NCI-H526 treated with DMSO at 0.1 percent for 48 hours (cell line): Measurements from ENCODE around the gene PCDHB7.
"Not testable (repeated sequence)": the region's sequence is repeated elsewhere in the genome, so short reads cannot be mapped to it uniquely, and the experiment has no call there.

Experiments
- DNase-seq: peaks from one replicate; lab custom pipeline; 2025; lab: John Stamatoyannopoulos, UW

The PCDHB7 gene

DNA sequence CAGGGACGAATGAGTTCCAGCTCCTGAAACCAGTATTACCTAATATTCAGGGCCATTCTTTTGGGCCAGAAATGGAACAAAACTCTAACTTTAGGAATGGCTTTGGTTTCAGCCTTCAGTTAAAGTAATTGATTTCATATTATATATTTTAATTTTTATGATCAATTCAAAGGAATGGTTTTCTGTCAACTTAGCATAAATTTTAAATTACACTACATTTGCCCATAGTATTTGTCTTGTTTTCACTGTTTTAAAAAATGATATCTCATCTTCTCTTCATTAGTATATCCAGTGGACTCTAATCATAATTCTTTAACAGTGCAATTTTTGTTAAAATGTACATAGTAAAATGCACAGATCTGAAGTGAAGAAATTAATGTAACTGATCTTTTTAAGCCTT, 7.9 kb downstream of the PCDHB7 start:
- DNase-seq = no peak

DNA sequence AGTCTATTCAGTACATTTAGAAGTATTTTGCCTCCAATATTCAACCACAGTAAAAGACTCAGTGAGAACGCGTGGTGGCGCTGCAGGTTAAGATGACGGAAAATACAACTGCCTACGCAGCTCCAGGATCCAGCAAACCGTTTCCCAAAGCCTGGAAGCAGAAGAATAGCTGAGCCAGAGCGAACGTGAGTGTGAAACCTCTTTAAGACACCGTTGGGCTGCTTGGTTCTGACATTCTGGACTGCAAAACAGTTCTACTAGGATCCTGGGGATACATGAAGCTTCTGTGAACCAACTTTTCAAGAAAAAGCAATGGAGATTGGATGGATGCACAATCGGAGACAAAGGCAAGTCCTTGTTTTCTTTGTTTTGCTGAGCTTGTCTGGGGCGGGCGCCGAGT, 9.8 kb downstream of the PCDHB7 start, which contains the start of gene PCDHB16:
Gene PCDHB16, plus strand, starts transcription at position 140 of the 400 bp plus-strand sequence. Its CDS starts 173 bp downstream, at position 313.
- DNase-seq = peak; percentile 54

DNA sequence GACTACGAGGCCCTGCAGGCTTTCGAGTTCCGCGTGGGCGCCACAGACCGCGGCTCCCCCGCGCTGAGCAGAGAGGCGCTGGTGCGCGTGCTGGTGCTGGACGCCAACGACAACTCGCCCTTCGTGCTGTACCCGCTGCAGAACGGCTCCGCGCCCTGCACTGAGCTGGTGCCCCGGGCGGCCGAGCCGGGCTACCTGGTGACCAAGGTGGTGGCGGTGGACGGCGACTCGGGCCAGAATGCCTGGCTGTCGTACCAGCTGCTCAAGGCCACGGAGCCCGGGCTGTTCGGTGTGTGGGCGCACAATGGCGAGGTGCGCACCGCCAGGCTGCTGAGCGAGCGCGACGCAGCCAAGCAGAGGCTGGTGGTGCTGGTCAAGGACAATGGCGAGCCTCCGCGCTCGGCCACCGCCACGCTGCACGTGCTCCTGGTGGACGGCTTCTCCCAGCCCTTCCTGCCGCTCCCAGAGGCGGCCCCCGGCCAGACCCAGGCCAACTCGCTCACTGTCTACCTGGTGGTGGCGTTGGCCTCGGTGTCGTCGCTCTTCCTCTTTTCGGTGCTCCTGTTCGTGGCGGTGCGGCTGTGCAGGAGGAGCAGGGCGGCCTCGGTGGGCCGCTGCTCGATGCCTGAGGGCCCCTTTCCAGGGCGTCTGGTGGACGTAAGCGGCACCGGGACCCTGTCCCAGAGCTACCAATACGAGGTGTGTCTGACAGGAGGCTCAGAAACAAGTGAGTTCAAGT, 11.8 kb downstream of the PCDHB7 start:
- not testable (repeated sequence) for DNase-seq

DNA sequence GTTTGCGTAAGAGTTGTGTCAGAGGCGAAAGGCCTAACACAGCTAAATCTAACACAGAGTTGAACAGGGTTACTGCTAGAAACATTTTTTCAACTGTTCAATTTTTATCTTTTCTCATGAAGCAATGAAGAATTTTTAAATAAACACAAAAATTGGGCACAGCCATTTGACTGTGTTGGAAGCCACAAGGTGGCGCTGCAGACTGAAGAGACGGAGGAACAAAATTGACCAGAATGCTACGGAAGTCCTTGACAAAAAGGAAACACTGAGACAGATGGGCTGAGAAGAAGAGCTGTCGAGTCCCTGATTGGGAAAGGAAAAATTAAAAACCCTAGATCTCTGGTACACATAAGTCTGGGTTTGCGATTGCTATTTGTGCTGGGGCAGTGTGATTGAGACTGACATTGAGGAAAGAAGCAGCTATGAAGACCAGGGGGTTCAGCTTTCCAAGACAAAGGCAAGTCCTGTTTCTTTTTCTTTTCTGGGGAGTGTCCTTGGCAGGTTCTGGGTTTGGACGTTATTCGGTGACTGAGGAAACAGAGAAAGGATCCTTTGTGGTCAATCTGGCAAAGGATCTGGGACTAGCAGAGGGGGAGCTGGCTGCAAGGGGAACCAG, 14.6 kb downstream of the PCDHB7 start, which contains the start of gene PCDHB9:
Gene PCDHB9, plus strand, starts transcription at position 265 of the 616 bp plus-strand sequence. Its CDS starts 158 bp downstream, at position 423.
- DNase-seq = peak; percentile 15

DNA sequence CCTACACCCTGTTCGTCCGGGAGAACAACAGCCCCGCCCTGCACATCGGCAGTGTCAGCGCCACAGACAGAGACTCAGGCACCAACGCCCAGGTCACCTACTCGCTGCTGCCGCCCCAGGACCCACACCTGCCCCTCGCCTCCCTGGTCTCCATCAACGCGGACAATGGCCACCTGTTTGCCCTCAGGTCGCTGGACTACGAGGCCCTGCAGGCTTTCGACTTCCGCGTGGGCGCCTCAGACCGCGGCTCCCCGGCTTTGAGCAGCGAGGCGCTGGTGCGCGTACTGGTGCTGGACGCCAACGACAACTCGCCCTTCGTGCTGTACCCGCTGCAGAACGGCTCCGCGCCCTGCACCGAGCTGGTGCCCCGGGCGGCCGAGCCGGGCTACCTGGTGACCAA, 16.2 kb downstream of the PCDHB7 start:
- DNase-seq = not testable (repeated sequence)

DNA sequence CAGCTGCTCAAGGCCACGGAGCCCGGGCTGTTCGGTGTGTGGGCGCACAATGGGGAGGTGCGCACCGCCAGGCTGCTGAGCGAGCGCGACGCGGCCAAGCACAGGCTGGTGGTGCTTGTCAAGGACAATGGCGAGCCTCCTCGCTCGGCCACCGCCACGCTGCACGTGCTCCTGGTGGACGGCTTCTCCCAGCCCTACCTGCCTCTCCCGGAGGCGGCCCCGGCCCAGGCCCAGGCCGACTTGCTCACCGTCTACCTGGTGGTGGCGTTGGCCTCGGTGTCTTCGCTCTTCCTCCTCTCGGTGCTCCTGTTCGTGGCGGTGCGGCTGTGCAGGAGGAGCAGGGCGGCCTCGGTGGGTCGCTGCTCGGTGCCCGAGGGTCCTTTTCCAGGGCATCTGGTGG, 16.7 kb downstream of the PCDHB7 start:
- not testable (repeated sequence) for DNase-seq

DNA sequence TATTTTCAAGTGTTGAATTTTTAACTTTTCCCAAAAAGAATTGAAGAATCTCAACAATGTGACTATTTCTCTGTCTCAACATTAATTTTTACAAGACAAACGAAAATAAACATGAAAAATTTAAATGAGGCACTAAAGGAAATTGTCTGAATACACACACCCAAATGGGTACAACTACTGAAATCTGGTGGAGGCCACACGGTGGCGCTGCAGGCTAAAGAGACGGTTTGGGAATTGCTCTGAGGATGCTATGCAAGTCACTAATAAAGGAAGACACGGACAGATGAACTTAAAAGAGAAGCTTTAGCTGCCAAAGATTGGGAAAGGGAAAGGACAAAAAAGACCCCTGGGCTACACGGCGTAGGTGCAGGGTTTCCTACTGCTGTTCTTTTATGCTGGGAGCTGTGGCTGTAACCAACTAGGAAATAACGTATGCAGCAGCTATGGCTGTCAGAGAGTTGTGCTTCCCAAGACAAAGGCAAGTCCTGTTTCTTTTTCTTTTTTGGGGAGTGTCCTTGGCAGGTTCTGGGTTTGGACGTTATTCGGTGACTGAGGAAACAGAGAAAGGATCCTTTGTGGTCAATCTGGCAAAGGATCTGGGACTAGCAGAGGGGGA, 19.8 kb downstream of the PCDHB7 start, which contains the start of gene PCDHB10:
Gene PCDHB10, plus strand, starts transcription at position 244 of the 616 bp plus-strand sequence. Its CDS starts 200 bp downstream, at position 444.
- no peak for DNase-seq

DNA sequence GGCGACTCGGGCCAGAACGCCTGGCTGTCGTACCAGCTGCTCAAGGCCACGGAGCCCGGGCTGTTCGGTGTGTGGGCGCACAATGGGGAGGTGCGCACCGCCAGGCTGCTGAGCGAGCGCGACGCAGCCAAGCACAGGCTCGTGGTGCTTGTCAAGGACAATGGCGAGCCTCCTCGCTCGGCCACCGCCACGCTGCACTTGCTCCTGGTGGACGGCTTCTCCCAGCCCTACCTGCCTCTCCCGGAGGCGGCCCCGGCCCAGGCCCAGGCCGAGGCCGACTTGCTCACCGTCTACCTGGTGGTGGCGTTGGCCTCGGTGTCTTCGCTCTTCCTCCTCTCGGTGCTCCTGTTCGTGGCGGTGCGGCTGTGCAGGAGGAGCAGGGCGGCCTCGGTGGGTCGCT, 21.9 kb downstream of the PCDHB7 start:
- not testable (repeated sequence) for DNase-seq

DNA sequence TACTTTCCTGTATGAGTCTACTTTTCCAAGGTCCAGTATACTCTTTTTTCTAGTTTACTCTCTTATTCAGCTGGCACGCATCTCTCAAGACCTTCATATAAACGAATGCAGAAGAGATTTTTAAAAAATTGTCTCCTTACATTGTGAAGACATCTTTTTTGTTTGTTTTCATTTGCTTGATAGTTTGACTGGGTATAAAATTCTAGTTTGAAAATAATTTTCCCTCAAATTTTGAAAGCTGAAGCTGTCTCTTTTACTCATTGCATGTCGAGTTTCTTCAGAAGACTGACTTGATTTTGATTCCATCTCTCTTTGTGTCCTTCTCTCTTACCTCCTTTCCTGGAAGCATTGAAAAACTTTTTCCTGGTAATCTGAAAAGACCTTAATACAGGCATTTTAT, 23.9 kb downstream of the PCDHB7 start:
- no peak for DNase-seq

DNA sequence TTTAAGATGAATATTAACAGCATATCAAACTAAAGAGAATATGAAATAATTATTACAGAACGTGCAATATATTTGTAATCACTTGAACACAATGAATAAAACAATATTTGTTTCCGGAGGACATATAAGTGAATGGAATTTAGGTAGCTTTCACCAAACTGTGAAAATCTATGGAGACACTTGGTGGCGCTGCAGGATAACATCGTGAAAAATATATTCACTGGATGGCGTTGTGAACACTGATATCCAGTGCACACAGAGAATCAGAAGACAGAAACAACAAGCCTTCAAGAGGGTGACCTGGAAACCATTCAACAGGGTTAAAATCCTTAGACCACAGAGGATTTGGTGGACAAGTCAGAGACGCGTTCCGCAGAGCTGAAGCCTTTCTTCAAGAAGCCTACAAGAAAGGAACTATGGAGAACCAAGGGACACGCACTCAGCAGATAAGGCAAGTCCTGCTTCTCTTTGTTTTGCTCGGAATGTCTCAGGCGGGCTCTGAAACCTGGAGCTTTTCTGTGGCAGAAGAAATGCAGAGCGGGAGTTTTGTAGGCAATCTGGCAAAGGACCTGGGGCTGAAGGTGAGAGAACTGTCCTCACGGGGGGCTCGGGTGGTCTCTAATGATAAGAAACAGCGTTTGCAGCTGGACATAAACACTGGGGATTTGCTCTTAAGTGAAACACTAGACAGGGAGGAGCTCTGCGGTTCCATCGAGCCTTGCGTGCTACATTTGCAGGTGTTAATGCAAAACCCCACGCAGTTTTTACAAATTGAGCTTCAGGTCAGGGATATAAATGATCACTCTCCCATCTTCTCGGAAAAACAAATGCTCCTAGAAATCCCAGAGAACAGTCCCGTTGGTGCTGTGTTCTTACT, 27.2 kb downstream of the PCDHB7 start, which contains the start of gene PCDHB11:
Gene PCDHB11, plus strand, starts transcription at position 269 of the 877 bp plus-strand sequence. Its CDS starts 148 bp downstream, at position 417.
- DNase-seq = peak; percentile 31

DNA sequence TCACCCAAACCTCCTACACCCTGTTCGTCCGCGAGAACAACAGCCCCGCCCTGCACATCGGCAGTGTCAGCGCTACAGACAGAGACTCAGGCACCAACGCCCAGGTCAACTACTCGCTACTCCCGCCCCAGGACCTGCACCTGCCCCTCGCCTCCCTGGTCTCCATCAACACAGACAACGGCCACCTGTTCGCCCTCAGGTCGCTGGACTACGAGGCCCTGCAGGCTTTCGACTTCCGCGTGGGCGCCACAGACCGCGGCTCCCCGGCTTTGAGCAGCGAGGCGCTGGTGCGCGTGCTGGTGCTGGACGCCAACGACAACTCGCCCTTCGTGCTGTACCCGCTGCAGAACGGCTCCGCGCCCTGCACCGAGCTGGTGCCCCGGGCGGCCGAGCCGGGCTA, 28.7 kb downstream of the PCDHB7 start:
- not testable (repeated sequence) for DNase-seq

DNA sequence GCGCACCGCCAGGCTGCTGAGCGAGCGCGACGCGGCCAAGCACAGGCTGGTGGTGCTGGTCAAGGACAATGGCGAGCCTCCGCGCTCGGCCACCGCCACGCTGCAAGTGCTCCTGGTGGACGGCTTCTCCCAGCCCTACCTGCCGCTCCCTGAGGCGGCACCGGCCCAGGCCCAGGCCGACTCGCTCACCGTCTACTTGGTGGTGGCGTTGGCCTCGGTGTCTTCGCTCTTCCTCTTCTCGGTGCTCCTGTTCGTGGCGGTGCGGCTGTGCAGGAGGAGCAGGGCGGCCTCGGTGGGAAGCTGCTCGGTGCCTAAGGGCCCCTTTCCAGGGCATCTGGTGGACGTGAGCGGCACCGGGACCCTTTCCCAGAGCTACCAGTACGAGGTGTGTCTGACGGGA, 29.2 kb downstream of the PCDHB7 start:
- not testable (repeated sequence) for DNase-seq

DNA sequence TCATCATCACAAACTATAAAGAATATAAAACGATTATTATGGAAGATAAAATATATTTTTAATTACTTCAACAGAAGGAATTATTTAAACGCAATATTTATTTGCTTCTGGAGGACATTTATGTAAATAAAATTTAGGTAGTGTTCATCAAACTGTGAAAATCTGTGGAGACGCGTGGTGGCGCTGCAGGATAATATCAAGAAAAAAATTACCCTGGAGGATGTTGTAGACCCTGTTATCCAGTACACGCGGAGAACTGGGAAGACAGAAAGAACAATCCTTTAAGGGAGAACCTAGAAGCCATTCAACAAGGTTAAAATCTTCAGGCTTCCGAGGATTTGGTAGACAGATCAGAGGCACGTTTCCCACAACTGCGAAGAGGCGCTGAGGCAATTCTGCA, 36.0 kb downstream of the PCDHB7 start, which contains the start of gene PCDHB12:
Gene PCDHB12, plus strand, starts transcription at position 242 of the 400 bp plus-strand sequence. CDS start 189 bp downstream, outside the sequence.
- peak; percentile 5 for DNase-seq

DNA sequence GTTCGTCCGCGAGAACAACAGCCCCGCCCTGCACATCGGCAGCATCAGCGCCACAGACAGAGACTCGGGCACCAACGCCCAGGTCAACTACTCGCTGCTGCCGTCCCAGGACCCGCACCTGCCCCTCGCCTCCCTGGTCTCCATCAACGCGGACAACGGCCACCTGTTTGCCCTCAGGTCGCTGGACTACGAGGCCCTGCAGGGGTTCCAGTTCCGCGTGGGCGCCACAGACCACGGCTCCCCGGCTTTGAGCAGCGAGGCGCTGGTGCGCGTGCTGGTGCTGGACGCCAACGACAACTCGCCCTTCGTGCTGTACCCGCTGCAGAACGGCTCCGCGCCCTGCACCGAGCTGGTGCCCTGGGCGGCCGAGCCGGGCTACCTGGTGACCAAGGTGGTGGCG, 37.8 kb downstream of the PCDHB7 start:
- not testable (repeated sequence) for DNase-seq

DNA sequence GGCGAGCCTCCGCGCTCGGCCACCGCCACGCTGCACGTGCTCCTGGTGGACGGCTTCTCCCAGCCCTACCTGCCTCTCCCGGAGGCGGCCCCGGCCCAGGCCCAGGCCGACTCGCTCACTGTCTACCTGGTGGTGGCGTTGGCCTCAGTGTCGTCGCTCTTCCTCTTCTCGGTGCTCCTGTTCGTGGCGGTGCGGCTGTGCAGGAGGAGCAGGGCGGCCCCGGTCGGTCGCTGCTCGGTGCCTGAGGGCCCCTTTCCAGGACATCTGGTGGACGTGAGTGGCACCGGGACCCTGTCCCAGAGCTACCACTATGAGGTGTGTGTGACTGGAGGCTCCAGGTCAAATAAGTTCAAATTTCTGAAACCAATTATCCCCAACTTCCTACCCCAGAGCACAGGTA, 38.4 kb downstream of the PCDHB7 start:
- not testable (repeated sequence) for DNase-seq

DNA sequence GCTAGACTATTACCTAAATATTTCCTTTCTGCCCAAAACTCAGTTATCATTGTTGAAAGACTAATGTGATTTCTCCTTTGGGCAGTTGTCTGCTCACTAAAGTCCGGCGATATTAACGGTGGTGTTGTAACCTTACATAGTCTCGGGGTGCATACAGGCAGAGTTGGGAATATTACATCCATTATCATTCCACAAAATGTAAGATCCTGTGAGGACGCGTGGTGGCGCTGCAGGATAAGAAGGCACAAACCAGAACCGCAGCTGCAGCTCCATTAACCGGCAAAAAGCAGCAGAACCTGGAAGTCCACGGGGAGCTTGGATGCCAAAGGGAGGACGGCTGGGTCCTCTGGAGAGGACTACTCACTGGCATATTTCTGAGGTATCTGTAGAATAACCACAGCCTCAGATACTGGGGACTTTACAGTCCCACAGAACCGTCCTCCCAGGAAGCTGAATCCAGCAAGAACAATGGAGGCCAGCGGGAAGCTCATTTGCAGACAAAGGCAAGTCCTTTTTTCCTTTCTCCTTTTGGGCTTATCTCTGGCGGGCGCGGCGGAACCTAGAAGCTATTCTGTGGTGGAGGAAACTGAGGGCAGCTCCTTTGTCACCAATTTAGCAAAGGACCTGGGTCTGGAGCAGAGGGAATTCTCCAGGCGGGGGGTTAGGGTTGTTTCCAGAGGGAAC, 41.4 kb downstream of the PCDHB7 start, which contains the start of gene PCDHB13:
Gene PCDHB13, plus strand, starts transcription at position 264 of the 684 bp plus-strand sequence. Its CDS starts 205 bp downstream, at position 469.
- DNase-seq = peak; percentile 4

DNA sequence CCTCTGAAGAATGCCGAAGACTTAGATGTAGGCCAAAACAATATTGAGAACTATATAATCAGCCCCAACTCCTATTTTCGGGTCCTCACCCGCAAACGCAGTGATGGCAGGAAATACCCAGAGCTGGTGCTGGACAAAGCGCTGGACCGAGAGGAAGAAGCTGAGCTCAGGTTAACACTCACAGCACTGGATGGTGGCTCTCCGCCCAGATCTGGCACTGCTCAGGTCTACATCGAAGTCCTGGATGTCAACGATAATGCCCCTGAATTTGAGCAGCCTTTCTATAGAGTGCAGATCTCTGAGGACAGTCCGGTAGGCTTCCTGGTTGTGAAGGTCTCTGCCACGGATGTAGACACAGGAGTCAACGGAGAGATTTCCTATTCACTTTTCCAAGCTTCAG, 42.1 kb downstream of the PCDHB7 start:
- not testable (repeated sequence) for DNase-seq

DNA sequence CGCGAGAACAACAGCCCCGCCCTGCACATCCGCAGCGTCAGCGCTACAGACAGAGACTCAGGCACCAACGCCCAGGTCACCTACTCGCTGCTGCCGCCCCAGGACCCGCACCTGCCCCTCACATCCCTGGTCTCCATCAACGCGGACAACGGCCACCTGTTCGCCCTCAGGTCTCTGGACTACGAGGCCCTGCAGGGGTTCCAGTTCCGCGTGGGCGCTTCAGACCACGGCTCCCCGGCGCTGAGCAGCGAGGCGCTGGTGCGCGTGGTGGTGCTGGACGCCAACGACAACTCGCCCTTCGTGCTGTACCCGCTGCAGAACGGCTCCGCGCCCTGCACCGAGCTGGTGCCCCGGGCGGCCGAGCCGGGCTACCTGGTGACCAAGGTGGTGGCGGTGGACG, 43.1 kb downstream of the PCDHB7 start:
- not testable (repeated sequence) for DNase-seq

DNA sequence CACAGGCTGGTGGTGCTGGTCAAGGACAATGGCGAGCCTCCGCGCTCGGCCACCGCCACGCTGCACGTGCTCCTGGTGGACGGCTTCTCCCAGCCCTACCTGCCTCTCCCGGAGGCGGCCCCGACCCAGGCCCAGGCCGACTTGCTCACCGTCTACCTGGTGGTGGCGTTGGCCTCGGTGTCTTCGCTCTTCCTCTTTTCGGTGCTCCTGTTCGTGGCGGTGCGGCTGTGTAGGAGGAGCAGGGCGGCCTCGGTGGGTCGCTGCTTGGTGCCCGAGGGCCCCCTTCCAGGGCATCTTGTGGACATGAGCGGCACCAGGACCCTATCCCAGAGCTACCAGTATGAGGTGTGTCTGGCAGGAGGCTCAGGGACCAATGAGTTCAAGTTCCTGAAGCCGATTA, 43.6 kb downstream of the PCDHB7 start:
- DNase-seq = not testable (repeated sequence)

DNA sequence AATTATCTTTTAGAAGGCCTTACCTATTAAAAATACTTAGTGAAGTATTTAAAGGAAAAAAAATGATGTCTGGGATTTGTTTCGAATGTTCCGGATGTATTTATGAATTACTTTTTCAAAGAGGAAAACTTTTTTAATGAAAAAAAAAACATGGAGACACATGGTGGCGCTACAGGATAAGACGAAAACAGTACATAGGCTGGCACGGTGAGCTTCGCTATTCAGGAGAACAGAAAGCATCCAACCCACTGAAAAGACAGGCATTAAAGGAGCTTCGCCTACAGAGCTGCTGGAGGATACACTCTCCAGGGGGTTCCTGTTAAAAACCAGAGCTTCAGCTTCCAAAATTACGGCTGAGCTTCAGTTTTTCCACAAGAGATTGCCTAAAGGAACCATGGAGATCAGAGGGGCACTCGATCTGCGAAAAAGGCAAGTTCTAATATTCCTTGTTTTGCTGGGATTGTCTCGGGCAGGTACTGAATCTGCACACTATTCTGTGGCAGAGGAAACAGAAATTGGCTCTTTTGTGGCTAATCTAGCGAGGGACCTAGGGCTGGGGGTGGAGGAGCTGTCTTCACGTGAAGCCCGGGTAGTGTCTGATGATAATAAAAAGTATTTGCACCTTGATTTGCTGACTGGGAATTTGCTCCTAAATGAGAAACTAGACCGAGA, 50.8 kb downstream of the PCDHB7 start, which contains the start of gene PCDHB14:
Gene PCDHB14, plus strand, starts transcription at position 232 of the 672 bp plus-strand sequence. Its CDS starts 163 bp downstream, at position 395.
- peak; percentile 31 for DNase-seq
